ENCODE results near the gene YAF2.

Gene YAF2

GRCh38 chr12:42141981-42142606, 96.0 kb downstream of the YAF2 start:
- DNase-seq: no peak

- no peak for DNase-seq
Observed at GRCh38 chr12:42140901-42141300, 97.1 kb downstream of the YAF2 start.

DNA sequence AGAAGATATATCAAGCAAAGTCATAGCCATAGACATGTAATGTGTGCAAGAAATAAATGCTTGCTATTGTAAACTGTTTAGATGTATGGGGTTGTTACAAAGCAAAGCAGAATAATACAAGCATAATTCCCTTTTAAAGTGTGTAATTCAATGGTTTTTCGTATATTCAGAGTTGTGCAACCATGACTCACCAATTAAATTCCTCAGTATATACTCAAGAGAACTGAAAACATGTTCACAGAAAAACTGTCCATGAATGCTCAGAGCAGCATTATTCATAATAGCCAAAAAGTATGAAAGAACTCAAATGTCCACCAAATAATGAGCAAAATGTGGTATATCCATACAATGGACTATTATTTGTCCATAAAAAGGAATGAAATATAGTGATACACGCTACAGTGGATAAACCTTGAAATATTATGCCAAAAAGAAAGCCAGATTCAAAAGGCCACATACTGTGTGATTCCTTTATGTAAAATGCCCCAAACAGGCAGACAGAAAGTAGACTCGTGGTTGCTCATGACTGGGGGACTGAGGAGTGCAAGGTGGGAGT, 102.7 kb downstream of the YAF2 start:
- DNase-seq: no peak

GRCh38 chr12:42130672-42131402, 107.2 kb downstream of the YAF2 start:
- no peak for DNase-seq

DNA sequence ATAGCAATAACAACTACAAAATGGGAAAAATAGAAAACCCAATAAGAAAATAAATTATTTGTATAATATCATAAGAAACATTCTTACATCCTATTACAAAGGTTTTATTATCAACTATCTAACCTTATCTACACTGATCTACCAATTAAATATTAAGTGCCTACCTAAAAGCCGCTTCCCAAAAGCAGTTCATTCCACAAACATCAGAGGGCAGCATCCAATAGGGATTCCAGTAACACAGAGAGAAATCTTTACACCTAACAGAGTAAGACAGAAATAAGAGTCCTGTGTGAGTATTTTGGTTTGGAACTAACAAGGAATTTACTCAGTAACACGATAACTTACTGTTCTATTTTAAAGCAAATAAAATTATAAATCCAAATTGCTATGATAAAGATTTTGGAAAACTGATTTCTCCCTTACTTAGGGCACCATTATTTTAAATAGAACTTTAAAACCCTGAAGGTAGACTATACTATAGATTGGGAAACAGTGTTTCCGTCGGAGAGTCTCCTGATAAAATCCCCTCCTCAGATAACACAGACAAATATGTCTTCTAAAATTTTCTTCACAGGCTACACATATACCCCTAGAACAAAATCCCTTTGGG, 108.3 kb downstream of the YAF2 start:
- DNase-seq: peak; percentile 15

DNA sequence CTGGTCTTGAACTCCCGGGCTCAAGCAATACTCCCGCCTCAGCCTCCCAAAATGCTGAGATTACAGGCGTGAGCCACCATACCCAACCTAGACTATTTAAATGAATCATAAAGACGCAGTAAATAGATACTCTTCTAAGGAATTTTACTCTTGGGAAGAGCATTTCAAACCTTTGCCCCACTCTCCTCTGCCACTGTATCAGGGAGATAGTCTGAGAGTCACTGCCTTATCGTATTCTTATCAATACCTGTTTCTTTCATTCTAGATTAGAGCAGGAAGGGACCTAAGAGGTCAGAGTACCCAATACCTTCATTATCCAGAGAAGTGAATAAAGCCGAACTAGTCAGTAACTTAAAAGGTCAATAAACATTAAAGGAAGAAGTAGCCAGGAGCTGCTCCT, 109.2 kb downstream of the YAF2 start:
- DNase-seq: no peak

GRCh38 chr12:42128327-42128726, 109.7 kb downstream of the YAF2 start:
- no peak for DNase-seq

DNA sequence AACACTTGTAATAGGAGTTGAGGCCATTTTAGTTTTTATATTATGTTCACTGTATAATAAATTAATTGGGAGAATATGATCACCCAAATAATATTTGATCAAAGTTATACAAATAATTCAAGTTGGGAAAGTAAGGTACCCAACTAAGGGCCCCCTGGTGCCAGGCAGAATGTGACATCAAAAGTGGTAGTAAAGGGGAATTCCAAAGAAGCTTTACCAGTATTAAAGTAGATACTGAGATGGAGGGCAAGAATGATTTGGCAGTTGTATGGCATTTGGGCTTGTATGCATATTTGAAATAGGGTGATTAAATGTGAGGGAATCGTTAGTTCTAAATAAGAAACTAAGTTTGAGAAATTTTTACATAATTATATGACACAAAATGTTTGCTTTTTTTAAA, 111.1 kb downstream of the YAF2 start:
- no peak for DNase-seq

DNA sequence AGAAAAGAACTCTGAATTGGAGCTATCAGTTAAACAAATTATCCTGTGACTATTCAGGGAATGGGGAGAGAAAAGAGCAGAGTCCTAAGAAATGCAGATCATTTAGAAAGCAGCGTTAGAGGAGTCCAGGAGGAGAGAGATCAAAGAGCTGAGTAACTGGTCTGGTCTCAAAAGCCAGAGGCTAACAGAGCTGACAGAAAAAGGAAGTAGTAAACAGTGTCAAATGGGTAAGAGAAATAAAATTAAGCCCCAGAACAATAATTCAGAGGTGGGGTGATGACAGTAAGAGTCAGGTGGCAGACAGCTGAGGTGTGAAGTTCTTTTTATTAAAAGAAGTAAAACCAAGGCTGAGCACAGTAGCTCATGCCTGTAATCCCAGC, 112.7 kb downstream of the YAF2 start:
- DNase-seq: no peak

GRCh38 chr12:42124764-42125387, 113.2 kb downstream of the YAF2 start:
- no peak for DNase-seq

DNA sequence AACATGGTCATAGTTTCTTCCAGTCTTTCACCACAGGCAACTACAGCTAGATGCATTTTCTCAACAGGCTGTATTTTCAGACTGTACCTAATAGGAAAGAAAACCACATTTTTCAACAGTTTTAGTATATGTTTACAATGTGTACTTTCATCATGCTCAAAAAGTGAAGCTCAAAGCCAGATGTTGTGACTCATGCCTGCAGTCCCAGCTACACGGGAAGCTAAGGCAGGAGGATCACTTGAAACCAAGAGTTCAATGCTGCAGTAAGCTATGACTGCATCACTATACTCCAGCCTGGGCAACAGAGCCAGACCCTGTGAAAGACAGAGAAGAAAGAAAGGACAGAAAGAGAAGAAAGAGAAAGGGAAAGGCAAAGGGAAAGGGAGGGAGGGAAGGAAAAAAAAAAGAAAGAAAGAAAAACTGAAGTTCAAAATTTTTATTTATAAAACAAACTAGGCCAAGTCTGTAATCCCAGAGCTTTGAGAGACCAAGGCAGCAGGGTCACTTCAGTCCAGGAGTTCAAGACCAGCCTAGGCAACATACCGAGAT, 118.9 kb downstream of the YAF2 start:
- no peak for DNase-seq

DNA sequence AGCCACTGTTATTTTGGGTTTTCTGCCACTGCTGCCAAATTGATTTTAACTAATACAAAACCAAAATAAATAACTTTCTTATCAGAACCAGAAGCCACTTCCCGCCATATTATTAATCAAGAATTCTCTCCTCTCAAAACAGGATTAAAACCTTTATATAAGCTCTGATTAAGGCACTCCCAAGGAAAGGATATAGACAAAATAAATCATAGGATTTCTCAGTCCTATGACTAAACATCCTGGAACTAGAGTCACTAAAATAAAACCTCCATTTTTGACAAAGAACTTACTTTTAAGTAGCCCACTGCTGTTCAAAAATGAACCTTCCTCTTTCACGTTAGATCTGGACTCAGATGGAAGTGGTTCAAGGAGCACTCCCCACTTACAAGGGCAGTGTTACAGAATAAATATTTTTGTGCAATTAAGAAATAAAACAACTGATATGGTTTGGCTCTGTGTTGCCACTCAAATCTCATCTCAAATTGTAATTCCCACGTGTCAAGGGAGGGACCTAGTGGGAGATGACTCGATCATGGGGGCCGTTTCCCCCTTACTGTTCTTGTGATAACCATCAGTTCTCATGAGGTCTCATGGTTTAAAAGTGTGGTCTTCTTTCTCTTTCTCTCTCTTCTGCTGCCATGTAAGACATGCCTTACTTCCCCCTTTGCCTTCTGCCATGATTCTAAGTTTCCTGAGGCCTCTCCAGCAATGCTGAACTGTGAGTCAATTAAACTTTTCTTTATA, 119.7 kb downstream of the YAF2 start:
- DNase-seq: no peak

GRCh38 chr12:42109031-42109430, 129.0 kb downstream of the YAF2 start:
- no peak for DNase-seq

Data from DMS153 (cell line).